Activated CD8-positive, alpha-beta memory T cell treated with anti-CD3 and anti-CD28 coated beads for 1 hour (primary cell): ENCODE results near the gene BCL6.

Experiments used
- DNase-seq, 2 donors: peaks; one replicate each; pipeline ENCODE4 v3.0.0-alpha.2; 2020; ENCODE audit warnings: low read depth in 1 of 2; ENCODE audit errors: extremely low read depth in 1 of 2

Gene BCL6

GRCh38 chr3:187740421-187741399 is 4.6 kb downstream of the BCL6 start:
- DNase-seq: peak in 1 of 2 donors; percentile 56

- peak in 1 of 2 donors; percentile 68 for DNase-seq
These were observed 5.5 kb downstream of the BCL6 start for GRCh38 chr3:187739561-187740332.

GRCh38 chr3:187739094-187739560 is 6.1 kb downstream of the BCL6 start:
- DNase-seq: no peak

- peak in 1 of 2 donors; percentile 33 for DNase-seq
These were observed 6.8 kb downstream of the BCL6 start for GRCh38 chr3:187738331-187739093.

- no peak for DNase-seq
These were observed 7.3 kb downstream of the BCL6 start for GRCh38 chr3:187738071-187738330.

GRCh38 chr3:187737368-187738070 is 7.7 kb downstream of the BCL6 start:
- DNase-seq: peak in 1 of 2 donors; percentile 28

- DNase-seq: no peak
These were observed 8.3 kb downstream of the BCL6 start for GRCh38 chr3:187737006-187737367.

GRCh38 chr3:187736418-187736871 is 8.8 kb downstream of the BCL6 start:
- DNase-seq: no peak

GRCh38 chr3:187735837-187736236 is 9.4 kb downstream of the BCL6 start:
- DNase-seq: no peak

GRCh38 chr3:187735383-187735782 is 9.9 kb downstream of the BCL6 start:
- no peak for DNase-seq

- DNase-seq: no peak
These were observed 10.4 kb downstream of the BCL6 start for GRCh38 chr3:187734841-187735240.

GRCh38 chr3:187733371-187733770 is 11.9 kb downstream of the BCL6 start:
- no peak for DNase-seq

- no peak for DNase-seq
These were observed 15.7 kb downstream of the BCL6 start for GRCh38 chr3:187729598-187729997.

GRCh38 chr3:187728940-187729583 is 16.2 kb downstream of the BCL6 start:
- no peak for DNase-seq

- no peak for DNase-seq
These were observed 17.0 kb downstream of the BCL6 start for GRCh38 chr3:187728248-187728647.

GRCh38 chr3:187726564-187726963 is 18.7 kb downstream of the BCL6 start:
- no peak for DNase-seq

- no peak for DNase-seq
These were observed 19.5 kb downstream of the BCL6 start for GRCh38 chr3:187725653-187726370.

GRCh38 chr3:187725224-187725623 is 20.0 kb downstream of the BCL6 start:
- no peak for DNase-seq

- DNase-seq: no peak
These were observed 23.1 kb downstream of the BCL6 start for GRCh38 chr3:187722206-187722612.
